GM12873 (cell line): Measurements from ENCODE around the gene LRRC42.

Experiments used
- CTCF ChIP-seq: IDR thresholded peaks from 2 replicates; pipeline ENCODE4 v1.5.1; 2012; ENCODE audit warnings: low read depth, mild to moderate bottlenecking, moderate library complexity, low read length, control low read depth; ENCODE audit not compliant: insufficient read depth; ENCODE audit errors: missing control alignments

LRRC42 gene

GRCh38 chr1:54002544-54003248 is 56.5 kb downstream of the LRRC42 start:
- TF ChIP-seq CTCF, result no peak

- no peak for TF ChIP-seq CTCF
Observed at GRCh38 chr1:54003249-54003646, 57.1 kb downstream of the LRRC42 start.

GRCh38 chr1:54004481-54005049 is 58.4 kb downstream of the LRRC42 start:
- no peak for TF ChIP-seq CTCF

- TF ChIP-seq CTCF, result no peak
Observed at GRCh38 chr1:54006508-54006907, 60.4 kb downstream of the LRRC42 start.

- TF ChIP-seq CTCF, result no peak
Observed at GRCh38 chr1:54007613-54008012, 61.5 kb downstream of the LRRC42 start.

- TF ChIP-seq CTCF, result no peak
Observed at GRCh38 chr1:54008876-54009275, 62.7 kb downstream of the LRRC42 start.

- no peak for TF ChIP-seq CTCF
Observed at GRCh38 chr1:54009406-54009805, 63.3 kb downstream of the LRRC42 start.
